MCF 10A (cell line): ENCODE measurements around the gene PDF. TPM values are rescaled to one million over a fixed set of nuclear protein-coding genes. Genes with fewer than 3 reads are reported as not detected.

ENCODE experiments used
- BruUV-seq: library from RNA; stranded (reverse); fragments of 400-500 nt; replicated peaks from 2 replicates; lab custom pipeline; 2021; lab: Mats Ljungman, UMichigan
- CTCF ChIA-PET: fragments of 300-600 bp; sonication (Branson Sonifier 250); formaldehyde crosslinking; extraction: SDS; loops from one replicate; lab custom pipeline; 2021; ENCODE audit warnings: antibody characterized with exemption, inconsistent platforms; lab: Yijun Ruan, JAX
- POLR2A ChIA-PET: fragments of 300-600, 350-650 bp; sonication (Branson Sonifier 250); formaldehyde crosslinking; extraction: SDS; loops from one replicate; lab custom pipeline; 2020; ENCODE audit warnings: antibody characterized with exemption, inconsistent platforms; lab: Yijun Ruan, JAX
- DNase-seq: peaks from one replicate; pipeline ENCODE4 v3.0.0-alpha.2; 2018; ENCODE audit not compliant: unreplicated experiment
- H3K27ac Mint-ChIP-seq: one replicate; pipeline ENCODE4 v1.8.0; 2022; ENCODE audit warnings: mild to moderate bottlenecking, low read depth, mixed read lengths; ENCODE audit not compliant: unreplicated experiment
- H3K27me3 Mint-ChIP-seq: one replicate; pipeline ENCODE4 v1.8.0; 2022; ENCODE audit warnings: mixed read lengths; ENCODE audit not compliant: insufficient read depth, unreplicated experiment
- H3K36me3 Mint-ChIP-seq: one replicate; pipeline ENCODE4 v1.8.0; 2022; ENCODE audit warnings: mild to moderate bottlenecking, moderate library complexity, mixed read lengths; ENCODE audit not compliant: insufficient read depth, unreplicated experiment
- H3K4me1 Mint-ChIP-seq: one replicate; pipeline ENCODE4 v1.8.0; 2022; ENCODE audit warnings: mixed read lengths; ENCODE audit not compliant: insufficient read depth, unreplicated experiment
- H3K4me3 Mint-ChIP-seq: one replicate; pipeline ENCODE4 v1.8.0; 2022; ENCODE audit warnings: mild to moderate bottlenecking, moderate library complexity, mixed read lengths; ENCODE audit not compliant: unreplicated experiment
- H3K9me3 Mint-ChIP-seq: one replicate; pipeline ENCODE4 v1.8.0; 2022; ENCODE audit warnings: mixed read lengths; ENCODE audit not compliant: unreplicated experiment
- CTCF ChIP-seq: fragments of 200-600 bp; IDR thresholded peaks from one replicate; pipeline ENCODE4 v1.8.0; 2022; ENCODE audit warnings: antibody characterized with exemption, mild to moderate bottlenecking; ENCODE audit not compliant: unreplicated experiment
- intact Hi-C: fragments of 100-400 bp; cut with micrococcal nuclease; formaldehyde crosslinking; loops from 2 replicates; pipeline ENCODE4 v1.14.1; 2022
- total RNA-seq: library from RNA; stranded (reverse); gene quantifications from 2 replicates; pipeline ENCODE4 v1.2.3, GENCODE V29; 2022

The PDF gene
- total RNA-seq, 1 experiment from 2014 or later, result 24.8 TPM

DNA sequence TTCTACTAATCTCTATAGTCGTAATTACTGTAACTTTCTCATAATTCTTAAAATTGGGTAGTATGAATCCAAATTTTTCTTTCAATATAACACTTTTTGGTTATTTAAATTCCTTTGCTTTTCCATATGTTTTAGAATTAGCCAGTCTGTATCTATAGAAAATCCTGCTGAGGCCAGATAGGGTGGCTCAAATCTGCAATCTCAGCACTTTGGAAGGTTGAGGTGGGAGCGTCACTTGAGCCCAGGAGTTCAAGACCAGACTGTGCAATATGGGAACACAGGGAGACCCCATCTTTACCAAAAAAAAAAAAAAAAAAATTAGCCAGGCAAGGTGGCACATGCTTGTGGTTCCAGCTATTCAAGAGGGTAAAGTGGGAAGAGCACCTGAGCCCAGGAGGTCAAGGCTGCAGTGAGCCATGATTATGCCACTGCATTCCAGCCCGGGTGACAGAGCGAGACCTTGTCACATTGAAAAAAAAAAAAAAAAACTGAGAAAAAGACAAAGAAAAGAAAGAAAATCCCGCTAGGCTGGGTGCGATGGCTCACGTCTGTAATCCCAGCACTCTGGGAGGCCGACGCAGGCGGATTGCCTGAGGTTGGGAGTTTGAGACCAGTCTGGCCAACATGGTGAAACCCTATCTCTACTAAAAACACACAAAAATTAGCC is 46.1 kb upstream of the PDF start:
- BruUV-seq, result no TSS peak
- Mint-ChIP-seq H3K4me1 (no peaks in the 10 kb centered on the region), H3K27me3 (no peaks in the 10 kb centered on the region), H3K36me3 (peaks cover 63% of the 10 kb centered on the region), H3K4me3 (no peak overlapping the region), H3K27ac (no peak overlapping the region), H3K9me3 (no peaks in the 10 kb centered on the region)
- POLR2A ChIA-PET, result interaction anchor here (1.2 to 1.5 kb wide), 2 partner anchors 9 to 35 kb away, joined by 3 to 4 read pairs; partner anchors contain the start of gene TERF2
- CTCF ChIA-PET, result interaction anchor here (0.6 kb wide), 1 partner anchor 360 kb away, joined by 3 read pairs; no protein-coding TSS in a partner anchor
- no peak for TF ChIP-seq CTCF
- no peak for DNase-seq
- intact Hi-C loops, result no loop called here

DNA sequence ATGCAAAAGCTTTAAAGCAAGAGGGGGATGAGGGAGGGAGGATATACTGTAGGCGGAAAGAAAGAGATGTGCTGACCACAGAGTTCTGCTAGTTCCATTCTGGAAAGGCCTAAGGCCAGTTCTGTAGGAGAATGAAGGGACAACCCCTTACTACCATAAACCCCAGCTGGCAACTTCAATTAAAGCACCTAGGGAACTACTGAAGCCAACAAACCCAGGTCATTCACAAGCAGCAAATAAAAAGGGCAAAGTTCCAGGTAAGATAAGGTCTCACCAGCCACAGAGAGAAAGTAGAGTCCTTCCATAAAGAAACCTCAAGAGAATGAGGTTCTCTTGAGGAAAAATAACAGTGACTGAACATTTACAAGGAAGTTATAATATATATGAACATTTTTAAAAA is 42.6 kb upstream of the PDF start:
- CTCF ChIA-PET, result interaction anchor here (0.5 to 0.7 kb wide), 2 partner anchors 32 to 1931 kb away, joined by 3 to 4 read pairs; no protein-coding TSS in a partner anchor

DNA sequence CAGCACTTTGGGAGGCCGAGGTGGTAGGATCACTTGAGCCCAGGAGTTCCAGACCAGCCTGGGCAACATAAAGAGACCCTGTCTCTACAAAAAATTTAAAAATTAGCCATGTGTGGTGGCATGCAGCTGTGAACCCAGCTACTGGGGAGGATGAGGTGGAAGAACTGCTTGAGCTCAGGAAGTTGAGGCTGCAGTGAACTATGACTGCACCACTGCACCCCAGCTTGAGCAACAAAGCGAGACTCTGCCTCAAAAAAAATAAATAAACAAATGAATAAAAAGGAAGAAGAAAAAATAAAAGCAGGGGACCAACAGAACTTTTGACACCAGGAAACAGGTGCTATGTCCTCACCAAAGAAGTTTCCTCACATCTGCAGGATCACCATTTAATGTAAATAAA is 41.2 kb upstream of the PDF start:
- Mint-ChIP-seq H3K36me3 (peaks cover 65% of the 10 kb centered on the region), H3K4me1 (peaks cover 5% of the 10 kb centered on the region), H3K9me3 (no peaks in the 10 kb centered on the region), H3K27me3 (no peaks in the 10 kb centered on the region), H3K27ac (no peak overlapping the region), H3K4me3 (no peak overlapping the region)
- POLR2A ChIA-PET, result no interaction called here
- CTCF ChIA-PET, result interaction anchor here (0.7 kb wide), 1 partner anchor 1087 kb away, joined by 4 read pairs; no protein-coding TSS in a partner anchor
- intact Hi-C loops, result no loop called here
- no peak for DNase-seq
- BruUV-seq, result no TSS peak
- TF ChIP-seq CTCF, result no peak

More for the DNA sequence above, 42.6 kb upstream of the PDF start:
- Mint-ChIP-seq H3K4me1 (peaks cover 5% of the 10 kb centered on the region), H3K4me3 (no peak overlapping the region), H3K27me3 (no peaks in the 10 kb centered on the region), H3K9me3 (no peaks in the 10 kb centered on the region), H3K27ac (no peak overlapping the region), H3K36me3 (peaks cover 66% of the 10 kb centered on the region)
- intact Hi-C loops, result no loop called here
- TF ChIP-seq CTCF, result no peak
- POLR2A ChIA-PET, result interaction anchor here (0.8 to 1.1 kb wide), 2 partner anchors 11 to 12 kb away, joined by 3 to 4 read pairs; no protein-coding TSS in a partner anchor
- no TSS peak for BruUV-seq
- DNase-seq, result no peak

DNA sequence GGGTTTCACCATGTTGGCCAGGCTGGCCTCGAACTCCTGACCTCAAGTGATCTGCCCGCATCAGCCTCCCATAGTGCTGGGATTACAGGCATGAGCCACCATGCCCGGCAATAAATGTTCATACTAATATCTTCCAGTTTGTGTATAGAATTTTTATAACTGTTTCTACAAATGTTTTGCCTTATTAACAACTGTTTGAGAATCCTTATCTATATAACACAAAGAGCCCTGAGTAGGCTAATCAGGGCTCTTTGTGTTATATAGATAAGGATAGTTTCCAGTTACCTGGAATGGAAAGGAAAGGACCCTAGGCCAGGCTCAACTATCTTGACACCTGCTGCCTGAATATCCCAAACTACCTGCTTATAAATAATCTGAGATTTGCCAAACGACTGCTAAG is 38.5 kb upstream of the PDF start:
- Mint-ChIP-seq H3K4me3 (no peak overlapping the region), H3K9me3 (no peaks in the 10 kb centered on the region), H3K27me3 (no peaks in the 10 kb centered on the region), H3K27ac (no peak overlapping the region), H3K36me3 (peaks cover 86% of the 10 kb centered on the region), H3K4me1 (peaks cover 5% of the 10 kb centered on the region)
- POLR2A ChIA-PET, result no interaction called here
- TF ChIP-seq CTCF, result no peak
- BruUV-seq, result no TSS peak
- CTCF ChIA-PET, result no interaction called here
- no peak for DNase-seq
- intact Hi-C loops, result no loop called here
